Measurements from ENCODE around the gene MRPL17. TPM values are rescaled to one million over a fixed set of nuclear protein-coding genes. Genes with fewer than 3 reads are reported as not detected.

Gene MRPL17
- total and polyA plus RNA-seq, 2 of the 13 experiments (the other 11 are each of a cell fraction or from before 2014, with no cell fraction given): 59.4 to 90.0 TPM

GRCh38 chr11:6631361-6631890, 51.7 kb downstream of the MRPL17 start:
- WGBS (ENCODE audit: low lambda C conversion rate): 45% methylated on average over 10 of the region's 11 CpGs
- TF ChIP-seq FOXA1 (IDR thresholded peaks at IDR 0.05): no peak
- TF ChIP-seq FOXA1 (CRISPR knock-in tag; IDR thresholded peaks at IDR 0.05): no peak
- TF ChIP-seq EHMT2 (IDR thresholded peaks at IDR 0.05; ENCODE audit: borderline replicate concordance, low read depth, low read length): no peak
- no peak for TF ChIP-seq GPN1 (CRISPR knock-in tag; IDR thresholded peaks at IDR 0.05; ENCODE audit: borderline replicate concordance)
- TF ChIP-seq TBL1XR1 (IDR thresholded peaks at IDR 0.05; ENCODE audit: borderline replicate concordance, low read length, partially characterized antibody): no peak
- TF ChIP-seq ZNF740 (CRISPR knock-in tag; IDR thresholded peaks at IDR 0.05): no peak
- no peak for TF ChIP-seq NKX3-1 (CRISPR knock-in tag; IDR thresholded peaks at IDR 0.05)
- no peak for TF ChIP-seq AKAP8 (CRISPR knock-in tag; IDR thresholded peaks at IDR 0.05)
- TF ChIP-seq, protein P1, sequence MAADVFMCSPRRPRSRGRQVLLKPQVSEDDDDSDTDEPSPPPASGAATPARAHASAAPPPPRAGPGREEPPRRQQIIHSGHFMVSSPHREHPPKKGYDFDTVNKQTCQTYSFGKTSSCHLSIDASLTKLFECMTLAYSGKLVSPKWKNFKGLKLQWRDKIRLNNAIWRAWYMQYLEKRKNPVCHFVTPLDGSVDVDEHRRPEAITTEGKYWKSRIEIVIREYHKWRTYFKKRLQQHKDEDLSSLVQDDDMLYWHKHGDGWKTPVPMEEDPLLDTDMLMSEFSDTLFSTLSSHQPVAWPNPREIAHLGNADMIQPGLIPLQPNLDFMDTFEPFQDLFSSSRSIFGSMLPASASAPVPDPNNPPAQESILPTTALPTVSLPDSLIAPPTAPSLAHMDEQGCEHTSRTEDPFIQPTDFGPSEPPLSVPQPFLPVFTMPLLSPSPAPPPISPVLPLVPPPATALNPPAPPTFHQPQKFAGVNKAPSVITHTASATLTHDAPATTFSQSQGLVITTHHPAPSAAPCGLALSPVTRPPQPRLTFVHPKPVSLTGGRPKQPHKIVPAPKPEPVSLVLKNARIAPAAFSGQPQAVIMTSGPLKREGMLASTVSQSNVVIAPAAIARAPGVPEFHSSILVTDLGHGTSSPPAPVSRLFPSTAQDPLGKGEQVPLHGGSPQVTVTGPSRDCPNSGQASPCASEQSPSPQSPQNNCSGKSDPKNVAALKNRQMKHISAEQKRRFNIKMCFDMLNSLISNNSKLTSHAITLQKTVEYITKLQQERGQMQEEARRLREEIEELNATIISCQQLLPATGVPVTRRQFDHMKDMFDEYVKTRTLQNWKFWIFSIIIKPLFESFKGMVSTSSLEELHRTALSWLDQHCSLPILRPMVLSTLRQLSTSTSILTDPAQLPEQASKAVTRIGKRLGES (CRISPR knock-in tag; IDR thresholded peaks at IDR 0.05; ENCODE audit: borderline replicate concordance): no peak
- TF ChIP-seq NFAT5 (CRISPR knock-in tag; IDR thresholded peaks at IDR 0.05): no peak
- no peak for TF ChIP-seq ZNF282 (IDR thresholded peaks at IDR 0.05; ENCODE audit: partially characterized antibody)
- no peak for TF ChIP-seq ZNF629 (CRISPR knock-in tag; conservative IDR thresholded peaks at IDR 0.05)
- TF ChIP-seq TMF1 (CRISPR knock-in tag; IDR thresholded peaks at IDR 0.05; ENCODE audit: low read depth): no peak
- no peak for TF ChIP-seq ZFY (CRISPR knock-in tag; IDR thresholded peaks at IDR 0.05)
- no peak for TF ChIP-seq PCBP1 (IDR thresholded peaks at IDR 0.05; ENCODE audit: borderline replicate concordance, low read depth, low read length)

More at GRCh38 chr11:6631361-6631890, 51.7 kb downstream of the MRPL17 start:
- Histone ChIP-seq H3K9me3 (ENCODE audit: low read length) (no peaks in the 10 kb centered on the region), H3K27me3 (ENCODE audit: control insufficient read depth in 1 of 2, insufficient read depth in 2 of 2, low read length in 2 of 2) (peaks cover 9 to 57% of the 10 kb centered on the region in 2 experiments; a peak in 4 of 5 replicates), H3K4me1 (ENCODE audit: insufficient read depth, low read length) (peaks cover 28% of the 10 kb centered on the region), H3K36me3 (replicated peaks in 1 of 2; ENCODE audit: control insufficient read depth in 1 of 2, insufficient read depth in 2 of 2, low read length in 2 of 2) (no peaks in the 10 kb centered on the region), H3K9ac (ENCODE audit: insufficient read depth, low read depth, low read length) (no peak overlapping the region), H3K79me2 (ENCODE audit: insufficient read depth, low read length) (no peaks in the 10 kb centered on the region), H3K27ac (ENCODE audit: extremely low read length, insufficient read depth, low read length) (no peak overlapping the region), H4K20me1 (ENCODE audit: insufficient read depth, low read length) (no peaks in the 10 kb centered on the region), H3K4me2 (ENCODE audit: low read depth, low read length) (no peak overlapping the region), H3K4me3 (replicated peaks in 1 of 3; ENCODE audit: insufficient read depth in 1 of 3, low read depth in 2 of 3, low read length in 3 of 3) (no peak overlapping the region), H2AFZ (ENCODE audit: low read length) (no peak overlapping the region)
- no TSS peak for BruUV-seq (replicated peaks)
- intact Hi-C loops (cut with micrococcal nuclease; ENCODE audit: unreplicated experiment): no loop called here
- in situ Hi-C loops (cut with HindIII; ENCODE audit: extremely low pct_ligation_motif_present, low pct_unique_long_range_greater_than_20kb): no loop called here
- CTCF ChIA-PET (ENCODE audit: low intra/inter-chr PET ratio, low total read pairs): no interaction called here
- DNase-seq (ENCODE audit: low spot score) (no peak), ATAC-seq (peak; percentile 11; the same call in 2 of the 3 replicates), FAIRE-seq (no peak)
- POLR2A ChIA-PET: interaction anchor here (0.7 kb wide), 1 partner anchor 12 kb away, joined by 3 read pairs; the partner anchor contains the start of gene TPP1

Data from HepG2 (cell line).